Measurements from ENCODE around the gene DYDC1. TPM values are rescaled to one million over a fixed set of nuclear protein-coding genes. Genes with fewer than 3 reads are reported as not detected.

Gene DYDC1
- total RNA-seq, 1 experiment from 2014 or later: not detected

Other genes with a start within 250 kb of the DYDC1 start
- not detected in 2 replicates for gene PLAC9, start 224.0 kb downstream of the DYDC1 start, total RNA-seq (2014; rRNA removed; shearing (Covaris generic))
- gene ANXA11, start 151.2 kb downstream of the DYDC1 start, total RNA-seq (2014; rRNA removed; shearing (Covaris generic)): 34.2 and 43.6 TPM in 2 replicates
- 0.29 TPM in 1 of 2 replicates, not detected in the other for gene MAT1A, start 67.1 kb downstream of the DYDC1 start, total RNA-seq (2014; rRNA removed; shearing (Covaris generic))
- gene DYDC2, start within 50 bp of the DYDC1 start, total RNA-seq (2014; rRNA removed; shearing (Covaris generic)): not detected in 2 replicates
- 22.6 and 27.0 TPM in 2 replicates for gene PRXL2A, start 51.8 kb upstream of the DYDC1 start, total RNA-seq (2014; rRNA removed; shearing (Covaris generic))
- gene TSPAN14, start 97.6 kb upstream of the DYDC1 start, total RNA-seq (2014; rRNA removed; shearing (Covaris generic)): 19.9 and 21.0 TPM in 2 replicates
- gene SH2D4B, start 181.1 kb upstream of the DYDC1 start, total RNA-seq (2014; rRNA removed; shearing (Covaris generic)): 0.06 TPM in 1 of 2 replicates, not detected in the other